Tibial artery (tissue), 4 donors: ENCODE data around the gene ATP10B.

Experiments
- DNase-seq, 2 donors: peaks; one replicate each; pipeline ENCODE4 v3.0.0-alpha.2; 2019
- H3K27ac ChIP-seq, 2 donors: fragments of 200-600 bp; sonication (generic) in 1 of 2; 1 replicate in 1 of 2; 2 replicates in 1 of 2; pipeline ENCODE4 v1.5.1; 2018 to 2019; ENCODE audit warnings: mild to moderate bottlenecking in 1 of 2
- H3K27me3 ChIP-seq, 2 donors: fragments of 200-600 bp; sonication (generic) in 1 of 2; one replicate each; pipeline versions ENCODE4 v1.5.1 to v1.6.0; 2016 to 2019
- H3K36me3 ChIP-seq, 3 donors: fragments of 200-600 bp; sonication (generic) in 2 of 3; one replicate each; pipeline ENCODE4 v1.5.1; 2016 to 2019; ENCODE audit warnings: mild to moderate bottlenecking in 2 of 3
- H3K4me1 ChIP-seq, 4 donors: fragments of 200-600 bp; sonication (generic) in 2 of 4; 1 replicate in 3 of 4; 2 replicates in 1 of 4; pipeline ENCODE4 v1.5.1; 2016 to 2019
- H3K4me3 ChIP-seq, 2 donors: fragments of 200-600 bp; sonication (generic) in 1 of 2; 1 replicate in 1 of 2; 2 replicates in 1 of 2; pipeline ENCODE4 v1.5.1; 2018 to 2019; ENCODE audit warnings: mild to moderate bottlenecking in 2 of 2
- H3K9me3 ChIP-seq, 3 donors: fragments of 200-600 bp; sonication (generic) in 1 of 3; one replicate each; pipeline ENCODE4 v1.5.1; 2016 to 2019
- CTCF ChIP-seq, 2 experiments: fragments of 200-600 bp in 1 of 2; fragments of 450-650 bp in 1 of 2; IDR thresholded peaks; one replicate each; pipeline ENCODE4 v1.5.1; 2017 to 2019; ENCODE audit warnings: antibody characterized with exemption in 2 of 2, mild to moderate bottlenecking in 1 of 2, moderate library complexity in 1 of 2
- intact Hi-C: fragments of 100-400 bp; cut with DNase I; formaldehyde crosslinking; loops from one replicate; pipeline ENCODE4 v1.15.0; 2023; ENCODE audit warnings: low total_unique reads

Gene ATP10B

GRCh38 chr5:160601046-160601445 is 251.0 kb downstream of the ATP10B start:
- Histone ChIP-seq H3K36me3 (no peaks in the 10 kb centered on the region), H3K4me1 (no peaks in the 10 kb centered on the region), H3K4me3 (no peak overlapping the region), H3K27ac (no peak overlapping the region), H3K27me3 (no peaks in the 10 kb centered on the region), H3K9me3 (no peaks in the 10 kb centered on the region)
- intact Hi-C loops = no loop called here
- TF ChIP-seq CTCF (IDR thresholded peaks at IDR 0.05) = no peak
- no peak for DNase-seq

GRCh38 chr5:160573318-160573717 is 278.7 kb downstream of the ATP10B start:
- no peak for DNase-seq
- no peak for TF ChIP-seq CTCF (IDR thresholded peaks at IDR 0.05)
- Histone ChIP-seq H3K9me3 (no peaks in the 10 kb centered on the region), H3K4me1 (no peaks in the 10 kb centered on the region), H3K4me3 (no peak overlapping the region), H3K36me3 (no peaks in the 10 kb centered on the region), H3K27ac (no peak overlapping the region), H3K27me3 (no peaks in the 10 kb centered on the region)
- intact Hi-C loops = no loop called here

DNA sequence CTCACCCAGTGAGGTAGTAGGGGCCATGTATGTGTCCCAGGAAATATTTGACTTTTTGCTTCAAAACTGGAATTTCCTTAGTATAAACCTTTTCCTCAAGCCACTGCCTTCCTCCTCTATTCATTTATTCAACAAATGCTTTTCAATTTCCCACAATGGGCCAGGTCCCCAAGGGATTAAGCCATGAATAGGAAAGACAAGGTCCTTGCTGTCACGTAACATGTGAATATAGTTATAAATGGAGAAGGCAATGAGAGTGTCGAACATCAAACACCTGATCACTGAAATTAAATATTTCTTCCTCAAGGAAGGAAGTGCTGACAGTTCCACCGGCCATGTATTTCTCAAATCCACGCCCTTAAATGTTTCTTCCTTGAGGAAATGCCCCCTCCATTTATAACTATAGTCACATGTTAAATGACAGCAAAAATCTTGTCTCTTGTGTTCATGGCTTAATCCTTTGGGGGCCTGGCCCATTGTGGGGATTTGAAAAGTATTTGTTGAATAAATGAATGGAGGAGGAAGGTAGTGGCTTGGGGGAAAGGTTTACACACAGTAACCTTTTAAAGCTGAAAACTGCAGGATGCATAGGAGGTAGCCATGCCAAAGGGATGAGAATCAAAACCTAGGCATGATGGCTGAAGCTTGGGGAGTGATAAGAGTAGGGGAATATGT is 284.8 kb downstream of the ATP10B start:
- H3K27me3 ChIP-seq = no peaks in the 10 kb centered on the region
- H3K27ac ChIP-seq = no peak overlapping the region
- H3K9me3 ChIP-seq = no peaks in the 10 kb centered on the region
- no peak for TF ChIP-seq CTCF (IDR thresholded peaks at IDR 0.05)
- intact Hi-C loops = no loop called here
- DNase-seq = no peak
- no peak overlapping the region for H3K4me3 ChIP-seq
- no peaks in the 10 kb centered on the region for H3K36me3 ChIP-seq
- H3K4me1 ChIP-seq = no peaks in the 10 kb centered on the region

DNA sequence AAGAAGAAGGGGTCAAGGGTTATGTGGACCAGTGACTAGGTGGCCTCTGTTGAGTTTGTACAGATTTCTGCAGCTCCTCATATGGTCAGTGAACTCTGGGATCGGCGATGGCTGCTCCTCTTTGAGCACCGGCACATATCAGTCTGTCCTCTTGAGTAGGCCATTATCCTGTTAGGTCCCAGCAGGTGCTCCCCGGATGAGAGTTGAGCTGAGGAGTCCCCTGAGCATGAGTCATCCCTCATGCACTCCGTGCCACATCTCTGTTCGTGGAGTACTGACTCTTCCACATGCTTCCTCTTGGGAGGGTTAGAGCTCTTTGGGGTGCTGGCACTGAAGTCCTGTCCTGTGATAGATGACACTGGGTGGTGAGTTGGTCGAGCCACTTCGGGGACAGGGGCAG is 286.6 kb downstream of the ATP10B start:
- Histone ChIP-seq H3K36me3 (no peaks in the 10 kb centered on the region), H3K4me3 (no peak overlapping the region), H3K4me1 (no peaks in the 10 kb centered on the region), H3K27me3 (no peaks in the 10 kb centered on the region), H3K27ac (no peak overlapping the region), H3K9me3 (no peaks in the 10 kb centered on the region)
- intact Hi-C loops = no loop called here
- no peak for DNase-seq
- TF ChIP-seq CTCF (IDR thresholded peaks at IDR 0.05) = no peak

DNA sequence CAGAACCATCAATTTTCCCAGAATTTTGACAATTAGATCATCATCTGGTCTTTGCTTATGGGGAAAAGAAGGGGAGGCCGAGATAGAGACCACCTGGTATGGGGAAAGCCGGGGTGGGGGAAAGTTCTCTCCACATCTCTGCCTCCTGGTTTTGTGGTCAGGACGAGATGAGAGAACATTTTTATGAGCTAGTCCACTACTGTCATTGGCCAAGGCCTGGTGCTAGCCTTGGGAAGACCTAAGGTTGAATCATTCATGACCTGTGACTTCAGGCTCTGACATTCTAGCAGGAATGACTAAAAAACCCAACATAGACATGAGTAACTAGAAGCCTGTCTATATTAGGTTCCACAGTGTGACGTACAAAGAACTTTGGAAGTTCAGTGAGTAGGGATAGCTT is 295.2 kb downstream of the ATP10B start:
- Histone ChIP-seq H3K36me3 (no peaks in the 10 kb centered on the region), H3K27ac (no peak overlapping the region), H3K4me1 (no peaks in the 10 kb centered on the region), H3K9me3 (no peaks in the 10 kb centered on the region), H3K4me3 (no peak overlapping the region), H3K27me3 (no peaks in the 10 kb centered on the region)
- intact Hi-C loops = no loop called here
- TF ChIP-seq CTCF (IDR thresholded peaks at IDR 0.05) = no peak
- no peak for DNase-seq
